Measurements from ENCODE around the gene GPR78. TPM values are rescaled to one million over a fixed set of nuclear protein-coding genes. Genes with fewer than 3 reads are reported as not detected.

GPR78 gene
- total RNA-seq, 1 donor from 2014 or later: 0.16 TPM

GRCh38 chr4:8614365-8615193 lies 34.4 kb downstream of the GPR78 start:
- H3K79me2 ChIP-seq (ENCODE audit: insufficient read depth, low read length): no peaks in the 10 kb centered on the region
- no peaks in the 10 kb centered on the region for H3K27me3 ChIP-seq (ENCODE audit: insufficient read depth, low read length)
- no peak overlapping the region for H3K4me2 ChIP-seq (ENCODE audit: low read length)
- H4K20me1 ChIP-seq (ENCODE audit: insufficient read depth, low read length): no peaks in the 10 kb centered on the region
- Mint-ChIP-seq H3K27ac (ENCODE audit: unreplicated experiment) (no peak overlapping the region), H3K36me3 (ENCODE audit: low read depth, unreplicated experiment) (peaks cover 10% of the 10 kb centered on the region), H3K27me3 (ENCODE audit: low read depth, unreplicated experiment) (peaks cover 41% of the 10 kb centered on the region), H3K4me3 (ENCODE audit: unreplicated experiment) (no peak overlapping the region), H3K4me1 (ENCODE audit: low read depth, unreplicated experiment) (no peaks in the 10 kb centered on the region), H3K9me3 (ENCODE audit: unreplicated experiment) (no peaks in the 10 kb centered on the region)
- H3K36me3 ChIP-seq (ENCODE audit: insufficient read depth, low read length): no peaks in the 10 kb centered on the region
- FAIRE-seq (no peak), DNase-seq (ENCODE audit: low read depth) (no peak)
- TF ChIP-seq EZH2 (IDR thresholded peaks at IDR 0.05; ENCODE audit: insufficient read depth, low read length): no peak
- TF ChIP-seq, protein P1, sequence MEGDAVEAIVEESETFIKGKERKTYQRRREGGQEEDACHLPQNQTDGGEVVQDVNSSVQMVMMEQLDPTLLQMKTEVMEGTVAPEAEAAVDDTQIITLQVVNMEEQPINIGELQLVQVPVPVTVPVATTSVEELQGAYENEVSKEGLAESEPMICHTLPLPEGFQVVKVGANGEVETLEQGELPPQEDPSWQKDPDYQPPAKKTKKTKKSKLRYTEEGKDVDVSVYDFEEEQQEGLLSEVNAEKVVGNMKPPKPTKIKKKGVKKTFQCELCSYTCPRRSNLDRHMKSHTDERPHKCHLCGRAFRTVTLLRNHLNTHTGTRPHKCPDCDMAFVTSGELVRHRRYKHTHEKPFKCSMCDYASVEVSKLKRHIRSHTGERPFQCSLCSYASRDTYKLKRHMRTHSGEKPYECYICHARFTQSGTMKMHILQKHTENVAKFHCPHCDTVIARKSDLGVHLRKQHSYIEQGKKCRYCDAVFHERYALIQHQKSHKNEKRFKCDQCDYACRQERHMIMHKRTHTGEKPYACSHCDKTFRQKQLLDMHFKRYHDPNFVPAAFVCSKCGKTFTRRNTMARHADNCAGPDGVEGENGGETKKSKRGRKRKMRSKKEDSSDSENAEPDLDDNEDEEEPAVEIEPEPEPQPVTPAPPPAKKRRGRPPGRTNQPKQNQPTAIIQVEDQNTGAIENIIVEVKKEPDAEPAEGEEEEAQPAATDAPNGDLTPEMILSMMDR (IDR thresholded peaks at IDR 0.05; ENCODE audit: insufficient read depth, low read depth, low read length): no peak
- no peaks in the 10 kb centered on the region for H3K9me3 ChIP-seq (ENCODE audit: insufficient read depth, low read depth, low read length)
- no peak overlapping the region for H3K27ac ChIP-seq (ENCODE audit: low read depth, low read length)
- H3K4me3 ChIP-seq (ENCODE audit: insufficient read depth, low read depth, low read length): no peak overlapping the region
- H3K9ac ChIP-seq (ENCODE audit: low read length): no peak overlapping the region
- no peak overlapping the region for H2AFZ ChIP-seq (ENCODE audit: low read depth, low read length)
- no peaks in the 10 kb centered on the region for H3K4me1 ChIP-seq (ENCODE audit: insufficient read depth, low read length)

DNA sequence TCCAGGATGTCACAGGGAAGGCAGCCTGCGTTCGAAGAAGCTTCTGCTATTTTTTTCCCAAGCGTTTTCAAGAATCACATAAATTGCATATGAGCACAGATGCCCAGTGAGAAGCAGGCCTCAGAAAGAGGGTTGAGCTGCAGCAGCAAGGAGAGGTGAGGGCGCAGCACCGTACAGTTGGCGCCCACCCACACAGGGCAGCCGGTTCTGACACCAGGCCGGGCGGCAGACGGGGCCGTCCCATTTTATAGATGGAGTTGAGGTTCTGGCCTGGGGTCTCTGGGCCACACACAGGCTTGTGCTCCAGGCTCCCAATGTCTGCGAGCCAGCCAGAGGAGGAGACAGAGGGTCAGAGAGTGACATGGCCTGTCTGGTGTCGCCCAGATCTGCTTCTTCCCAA lies 35.2 kb downstream of the GPR78 start:
- Histone ChIP-seq H3K36me3 (ENCODE audit: insufficient read depth, low read length) (no peaks in the 10 kb centered on the region), H3K9ac (ENCODE audit: low read length) (no peak overlapping the region), H3K4me2 (ENCODE audit: low read length) (no peak overlapping the region), H3K27ac (ENCODE audit: low read depth, low read length) (no peak overlapping the region), H3K4me3 (ENCODE audit: insufficient read depth, low read depth, low read length) (no peak overlapping the region), H4K20me1 (ENCODE audit: insufficient read depth, low read length) (no peaks in the 10 kb centered on the region), H3K27me3 (ENCODE audit: insufficient read depth, low read length) (no peaks in the 10 kb centered on the region), H3K79me2 (ENCODE audit: insufficient read depth, low read length) (no peaks in the 10 kb centered on the region), H3K4me1 (ENCODE audit: insufficient read depth, low read length) (no peaks in the 10 kb centered on the region), H2AFZ (ENCODE audit: low read depth, low read length) (no peak overlapping the region), H3K9me3 (ENCODE audit: insufficient read depth, low read depth, low read length) (no peaks in the 10 kb centered on the region)
- Mint-ChIP-seq H3K27ac (ENCODE audit: unreplicated experiment) (no peak overlapping the region), H3K27me3 (ENCODE audit: low read depth, unreplicated experiment) (peaks cover 41% of the 10 kb centered on the region), H3K4me1 (ENCODE audit: low read depth, unreplicated experiment) (no peaks in the 10 kb centered on the region), H3K36me3 (ENCODE audit: low read depth, unreplicated experiment) (peaks cover 10% of the 10 kb centered on the region), H3K4me3 (ENCODE audit: unreplicated experiment) (no peak overlapping the region), H3K9me3 (ENCODE audit: unreplicated experiment) (no peaks in the 10 kb centered on the region)
- no peak for DNase-seq (ENCODE audit: low read depth)
- no peak for FAIRE-seq
- no peak for TF ChIP-seq EZH2 (IDR thresholded peaks at IDR 0.05; ENCODE audit: insufficient read depth, low read length)
- TF ChIP-seq, protein P1 (IDR thresholded peaks at IDR 0.05; ENCODE audit: insufficient read depth, low read depth, low read length): no peak
